HG02571 (cell line): ENCODE data around the gene TMEM209.
"Not testable (repeated sequence)": the region's sequence is repeated elsewhere in the genome, so short reads cannot be mapped to it uniquely, and the experiment has no call there.

Experiments
- ATAC-seq: cut with Tn5 transposase; IDR thresholded peaks from one replicate; pipeline ENCODE4 v1.9.1; 2021; ENCODE audit warnings: mild to moderate bottlenecking, moderate library complexity; ENCODE audit not compliant: unreplicated experiment

The TMEM209 gene

DNA sequence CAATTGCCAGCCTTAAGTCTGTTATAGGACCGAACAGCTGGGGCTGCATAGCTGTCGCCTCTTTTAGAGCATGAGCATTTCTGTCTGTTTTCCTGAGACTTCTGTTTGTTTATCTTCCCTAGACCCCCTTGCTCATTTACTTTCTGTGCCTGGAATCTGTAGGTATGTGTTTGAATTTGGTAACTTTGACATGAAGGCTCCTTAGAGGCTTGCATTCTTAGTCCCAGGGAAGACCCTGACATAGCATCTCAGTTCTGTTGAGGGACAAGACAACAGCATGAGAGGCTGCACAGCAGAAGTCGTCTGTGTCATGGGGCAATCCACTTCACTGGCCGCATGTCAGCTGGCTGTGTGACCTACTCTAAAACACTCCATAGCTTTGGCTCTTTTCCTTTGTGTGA is 76.2 kb downstream of the TMEM209 start:
- no peak for ATAC-seq

DNA sequence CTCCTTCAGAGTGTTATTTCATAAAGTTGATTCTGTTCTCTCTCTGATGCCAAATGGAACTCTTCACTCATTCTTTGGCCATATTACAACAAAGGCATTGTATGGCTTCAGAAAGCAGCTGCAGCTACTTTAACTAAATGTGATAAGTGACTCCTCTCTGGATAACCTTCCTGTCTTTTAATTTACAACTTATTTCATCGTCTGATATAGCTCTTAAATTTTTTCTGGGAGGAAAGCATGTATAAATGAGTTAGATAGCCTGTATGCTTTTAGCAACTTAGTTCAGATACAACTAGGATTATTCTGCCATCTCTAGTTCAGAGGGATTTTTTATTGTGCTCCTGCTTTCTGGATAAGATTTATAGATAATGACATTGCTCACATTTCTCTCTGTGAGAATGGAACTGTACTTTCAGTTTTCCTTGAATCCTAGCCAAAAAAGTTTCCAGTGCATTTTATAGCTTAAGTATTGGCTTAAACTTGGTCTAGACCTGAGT is 77.3 kb downstream of the TMEM209 start:
- no peak for ATAC-seq

DNA sequence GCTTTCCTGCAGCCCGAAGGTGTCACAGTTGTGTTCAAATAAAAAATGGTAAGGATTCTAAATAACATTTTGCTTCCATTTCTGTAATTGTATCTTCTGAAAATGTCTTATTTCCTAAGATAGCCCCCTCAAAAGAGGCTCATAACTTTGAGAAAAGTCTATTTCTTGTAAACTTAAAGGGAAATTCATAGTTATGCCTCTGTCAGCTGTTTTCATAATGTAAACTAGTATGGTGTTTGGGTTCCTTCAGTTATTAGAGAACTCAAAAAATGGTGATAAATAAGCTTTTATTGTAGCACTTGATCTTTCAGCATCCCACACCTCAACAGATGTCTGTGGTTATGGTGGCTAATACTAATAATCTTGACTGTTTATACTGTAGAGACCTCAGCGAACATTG is 77.8 kb downstream of the TMEM209 start:
- ATAC-seq: no peak

DNA sequence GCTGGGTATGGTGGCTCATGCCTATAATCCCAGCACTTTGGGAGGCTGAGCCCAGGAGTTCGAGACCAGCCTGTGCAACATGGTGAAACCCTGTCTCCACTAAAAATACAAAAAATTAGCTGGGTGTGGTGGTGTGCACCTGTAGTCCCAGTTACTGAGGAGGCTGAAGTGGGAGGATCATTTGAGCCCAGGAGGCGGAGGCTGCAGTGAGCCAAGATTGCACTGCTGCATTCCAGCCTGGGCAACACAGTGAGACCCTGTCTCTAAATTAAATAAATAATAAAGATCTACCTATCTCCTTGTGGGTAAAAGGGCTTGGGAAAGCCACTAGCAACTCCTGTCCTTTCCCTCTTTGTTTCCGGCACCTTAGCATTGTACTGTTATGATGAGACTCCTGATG is 78.4 kb downstream of the TMEM209 start:
- ATAC-seq: not testable (repeated sequence)

DNA sequence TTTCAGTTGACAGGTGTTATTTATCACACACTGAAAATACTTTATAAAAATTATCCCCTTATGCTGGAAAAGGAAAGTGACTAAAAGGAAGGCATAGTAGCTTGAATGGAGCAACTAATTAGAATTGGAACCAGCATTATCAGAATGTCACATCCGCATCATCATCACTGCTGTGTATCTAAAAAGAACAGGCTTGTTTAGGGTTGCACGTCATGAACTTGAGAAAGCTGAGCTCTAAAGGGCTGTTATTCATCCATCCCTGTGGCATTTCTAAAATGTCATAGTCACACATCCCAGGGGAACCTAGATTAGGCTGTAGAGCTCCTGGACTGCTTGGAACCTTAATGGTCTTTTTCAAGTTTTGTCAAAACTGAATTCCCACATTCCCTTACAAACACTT is 80.5 kb downstream of the TMEM209 start:
- ATAC-seq: no peak

DNA sequence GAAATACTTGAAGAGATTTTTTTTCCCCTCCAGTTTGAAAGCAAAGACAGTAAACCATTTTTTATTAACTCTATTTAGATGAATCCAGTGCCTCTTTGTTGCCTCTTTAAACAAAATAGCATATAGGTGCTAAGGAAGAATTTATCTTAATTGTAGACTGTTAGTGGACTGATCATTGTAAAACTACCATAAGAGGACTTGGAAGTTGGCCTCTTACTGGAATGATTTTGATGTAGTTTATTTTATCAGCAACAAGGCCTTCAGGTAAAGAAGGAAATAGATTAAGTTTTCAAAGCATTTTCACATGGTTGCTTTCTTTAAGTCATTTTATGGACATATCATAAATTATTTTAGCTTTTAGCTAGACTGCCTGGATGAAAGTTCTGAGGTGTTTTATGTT is 81.7 kb downstream of the TMEM209 start:
- no peak for ATAC-seq

DNA sequence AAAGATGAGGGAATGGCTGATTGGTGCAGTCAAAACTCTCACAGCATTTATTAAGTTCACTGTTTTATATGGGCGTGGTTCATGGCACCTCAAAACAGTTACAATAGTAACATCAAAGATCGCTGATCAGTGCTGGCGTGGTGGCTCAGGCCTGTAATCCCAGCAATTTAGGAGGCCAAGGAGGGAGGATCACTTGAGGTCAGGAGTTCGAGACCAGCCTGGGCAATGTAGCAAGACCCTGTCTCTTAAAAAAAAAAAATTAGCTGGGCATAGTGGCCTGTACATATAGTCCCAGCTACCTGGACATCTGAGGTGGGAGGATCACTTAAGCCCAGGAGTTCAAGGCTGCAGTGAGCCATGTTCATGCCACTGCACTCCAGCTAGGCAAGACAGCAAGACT is 86.4 kb downstream of the TMEM209 start:
- no peak for ATAC-seq

DNA sequence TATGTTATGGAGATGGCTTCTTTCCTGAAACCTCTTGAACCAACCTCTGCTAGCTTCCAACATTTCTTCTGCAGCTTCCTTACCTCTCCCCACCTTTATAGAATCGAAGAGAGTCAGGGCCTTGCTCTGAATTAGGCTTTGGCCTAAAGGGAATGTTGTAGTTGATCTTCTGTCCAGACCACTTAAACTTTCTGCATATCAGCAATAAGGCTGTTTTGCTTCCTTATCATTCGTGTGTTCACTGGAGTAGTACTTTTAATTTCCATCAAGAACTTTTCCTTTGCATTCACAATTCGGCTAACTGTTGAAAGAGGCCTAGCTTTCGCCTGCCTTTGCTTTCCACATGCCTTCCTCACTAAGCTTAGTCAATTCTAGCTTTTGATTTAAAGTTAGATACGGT is 86.9 kb downstream of the TMEM209 start:
- no peak for ATAC-seq

DNA sequence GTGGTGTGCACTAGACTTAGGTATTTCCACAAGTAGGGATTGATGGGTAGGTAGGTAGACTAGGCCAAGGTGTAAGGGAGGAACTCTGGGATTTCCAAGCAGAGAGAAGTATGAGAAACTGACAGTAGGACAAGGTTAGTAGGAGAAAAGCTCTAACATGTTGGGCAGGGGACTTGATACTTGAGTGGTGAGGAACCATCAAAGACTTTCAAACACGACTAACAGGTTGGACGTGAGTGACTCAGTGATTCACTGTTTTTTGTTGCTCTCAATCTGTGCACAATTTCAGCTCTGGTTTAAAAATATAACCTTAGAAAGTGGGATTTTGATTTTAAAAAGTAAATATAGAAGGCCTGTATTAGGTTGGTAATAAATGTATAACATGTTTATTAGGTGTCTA is 90.4 kb downstream of the TMEM209 start:
- no peak for ATAC-seq
